GM18526 (cell line): ENCODE results near the gene SHD.

Source experiments
- POLR2A ChIP-seq: IDR thresholded peaks from 3 replicates; pipeline ENCODE4 v1.6.1; 2011; ENCODE audit not compliant: insufficient read length; ENCODE audit errors: extremely low read depth

The SHD gene

DNA sequence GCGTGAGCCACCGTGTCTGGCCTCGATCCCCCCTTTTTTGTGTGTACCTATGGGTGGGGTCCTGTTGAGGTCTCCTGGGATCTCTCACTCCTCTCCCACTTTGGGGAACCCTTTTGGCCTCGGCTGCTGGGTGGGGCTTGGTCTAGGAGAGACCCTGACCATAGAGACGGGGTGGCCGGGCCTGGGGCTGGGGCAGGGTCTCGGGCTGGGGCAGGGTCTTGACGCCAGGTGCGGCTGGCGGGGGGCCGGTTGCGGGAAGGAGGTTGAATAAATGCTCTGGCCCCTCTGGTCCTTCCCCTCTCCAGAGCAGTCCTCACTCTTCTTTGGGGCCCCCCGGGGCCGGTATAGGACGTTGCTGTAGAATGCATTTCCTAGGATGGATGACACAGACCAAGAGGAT lies 13.4 kb downstream of the SHD start:
- no peak for TF ChIP-seq POLR2A

DNA sequence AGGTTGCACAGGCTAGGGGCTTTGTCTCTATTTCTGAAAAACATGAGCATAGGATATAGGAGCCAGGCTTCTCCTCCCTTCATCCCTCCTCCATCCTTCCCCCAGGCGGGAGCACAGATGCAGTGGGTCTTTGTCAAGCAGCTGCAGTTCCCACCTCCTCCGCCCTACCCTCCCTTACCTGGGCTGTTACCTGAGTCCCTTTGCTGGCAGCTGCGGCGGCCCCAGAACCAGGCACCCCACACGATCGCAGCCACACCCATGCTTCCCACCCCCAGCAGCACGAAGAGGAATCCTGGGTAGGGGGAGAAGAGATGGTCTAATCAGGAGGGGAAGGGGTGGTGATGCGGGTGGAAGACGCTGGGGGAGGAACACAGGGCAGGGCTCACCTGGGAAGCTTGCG lies 15.3 kb downstream of the SHD start:
- no peak for TF ChIP-seq POLR2A

GRCh38 chr19:4295972-4296771 lies 17.1 kb downstream of the SHD start:
- no peak for TF ChIP-seq POLR2A

- TF ChIP-seq POLR2A: no peak
These were observed 19.1 kb downstream of the SHD start for GRCh38 chr19:4297901-4298809.

DNA sequence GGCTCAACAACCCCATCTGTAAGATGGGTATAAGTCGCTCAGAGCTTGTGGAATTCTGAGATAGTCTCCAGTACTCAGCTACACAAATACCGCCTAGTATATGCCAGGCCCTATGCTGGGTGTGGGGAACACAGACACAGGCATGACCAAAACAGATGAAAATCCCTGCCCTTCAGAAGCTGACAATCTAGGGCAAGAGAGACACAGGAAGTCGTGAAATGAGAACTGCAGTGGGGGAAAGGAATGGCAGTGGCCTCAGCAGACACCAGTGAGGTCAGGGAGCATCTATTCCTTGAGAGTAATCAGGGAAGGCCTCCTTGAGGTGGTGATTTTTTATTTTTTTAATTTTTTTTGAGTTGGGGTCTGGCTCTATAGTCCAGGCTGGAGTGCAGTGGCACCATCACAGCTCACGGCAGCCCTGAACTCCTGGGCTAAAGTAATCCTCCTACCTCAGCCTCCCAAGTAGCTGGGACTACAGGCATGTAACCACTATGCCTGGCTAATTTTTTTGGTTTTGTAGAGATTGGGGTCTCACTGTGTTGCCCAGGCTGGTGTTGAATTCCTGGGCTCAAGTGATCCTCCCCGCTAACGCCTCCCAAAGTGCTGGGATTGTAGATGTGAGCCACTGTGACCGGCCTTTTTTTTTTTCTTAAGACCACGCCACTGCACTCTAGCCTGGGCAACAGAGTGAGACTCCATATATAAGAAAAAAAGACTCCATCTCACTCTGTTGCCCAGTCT lies 19.9 kb downstream of the SHD start:
- TF ChIP-seq POLR2A: no peak

- no peak for TF ChIP-seq POLR2A
These were observed 21.5 kb downstream of the SHD start for GRCh38 chr19:4300589-4300988.

- no peak for TF ChIP-seq POLR2A
These were observed 22.6 kb downstream of the SHD start for GRCh38 chr19:4301590-4302242.

- no peak for TF ChIP-seq POLR2A
These were observed 23.2 kb downstream of the SHD start, which contains the start of gene TMIGD2 for GRCh38 chr19:4302243-4302640. Gene TMIGD2 (minus strand): TSS chr19:4302389. CDS start chr19:4302385, 4 bp downstream.

- TF ChIP-seq POLR2A: no peak
These were observed 24.9 kb downstream of the SHD start for GRCh38 chr19:4303819-4304537.

DNA sequence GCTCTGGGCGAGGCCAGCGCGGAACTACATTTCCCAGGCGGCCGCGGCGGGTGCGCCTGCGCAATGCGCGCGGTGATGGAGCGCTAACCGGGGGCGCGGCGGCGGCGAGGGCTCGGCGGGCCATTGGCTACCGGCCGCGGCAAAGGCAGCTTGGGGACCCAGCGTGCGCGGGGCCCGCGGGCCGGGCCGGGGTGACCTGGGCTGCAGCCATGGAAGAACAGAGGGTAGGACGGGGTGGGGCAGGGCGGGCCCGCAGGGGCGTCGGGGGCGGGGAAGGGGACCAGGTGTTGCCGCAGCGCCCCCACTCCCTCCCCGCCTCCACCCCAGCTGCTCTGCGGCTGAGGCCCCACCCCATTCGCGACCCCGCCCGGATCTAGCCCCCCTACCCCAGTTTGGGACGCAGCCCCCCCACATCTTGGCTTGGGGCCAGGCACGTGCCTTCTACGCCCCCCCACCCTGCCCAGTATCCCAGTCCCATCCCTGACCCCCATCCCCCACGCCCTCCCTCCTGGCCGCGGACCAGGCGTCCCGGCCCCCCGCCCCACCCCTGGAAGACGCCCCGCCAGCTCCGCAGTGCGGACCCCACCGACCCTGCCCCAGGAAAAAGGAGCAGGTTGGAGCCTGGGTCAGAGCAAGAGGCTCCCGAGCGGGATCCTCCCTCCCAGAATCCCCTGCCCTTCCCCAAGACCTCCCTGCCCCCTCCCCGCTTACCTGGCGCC lies 25.6 kb downstream of the SHD start, which contains the start of gene FSD1:
FSD1 (plus strand) TSS at position 61 of the 719 bp plus-strand sequence; CDS start at position 210, 149 bp downstream.
- TF ChIP-seq POLR2A: no peak

DNA sequence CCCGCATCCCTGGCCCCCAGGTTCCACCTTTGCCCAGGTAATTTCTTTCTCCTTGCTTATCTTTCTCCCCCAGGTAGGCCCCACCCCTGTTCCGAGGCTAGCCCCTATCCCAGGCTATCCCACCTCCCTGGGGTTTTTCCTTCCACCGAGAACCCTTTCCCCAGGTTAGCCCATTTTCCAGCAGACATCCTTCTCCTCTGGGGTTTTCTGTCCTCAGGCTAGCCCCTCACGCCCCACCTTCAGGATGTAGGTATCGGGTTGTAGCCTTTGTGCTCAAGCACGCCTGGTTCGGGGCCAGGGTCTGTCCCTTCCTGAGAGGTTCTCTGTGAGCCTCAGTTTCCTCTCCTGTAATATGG lies 26.2 kb downstream of the SHD start:
- no peak for TF ChIP-seq POLR2A

- TF ChIP-seq POLR2A: no peak
These were observed 26.6 kb downstream of the SHD start for GRCh38 chr19:4305659-4306058.

- TF ChIP-seq POLR2A: no peak
These were observed 31.4 kb downstream of the SHD start for GRCh38 chr19:4310247-4311121.
